Osteoblast (primary cell): ENCODE data around the gene COMMD1. TPM values are rescaled to one million over a fixed set of nuclear protein-coding genes. Genes with fewer than 3 reads are reported as not detected.

Experiments
- DNase-seq: peaks from one replicate; pipeline ENCODE4 v3.0.0; 2011; ENCODE audit warnings: low spot score, mixed read lengths; ENCODE audit not compliant: insufficient read length; ENCODE audit errors: missing footprints
- H2AFZ ChIP-seq: 2 replicates; pipeline ENCODE4 v1.6.0; 2011; ENCODE audit warnings: mild to moderate bottlenecking, low read length
- H3K27ac ChIP-seq: 2 replicates; pipeline ENCODE4 v1.5.1; 2011; ENCODE audit warnings: mild to moderate bottlenecking, low read depth, low read length, moderate library complexity
- H3K27me3 ChIP-seq: 2 replicates; pipeline ENCODE4 v1.6.0; 2012; ENCODE audit warnings: mild to moderate bottlenecking, control low read depth, inconsistent platforms, low read length, moderate library complexity; ENCODE audit not compliant: insufficient read depth
- H3K36me3 ChIP-seq: 2 replicates; pipeline ENCODE4 v1.5.1; 2011; ENCODE audit warnings: mild to moderate bottlenecking, low read length, control low read depth, moderate library complexity; ENCODE audit not compliant: insufficient read depth
- H3K4me1 ChIP-seq: 2 replicates; pipeline ENCODE4 v1.5.1; 2011; ENCODE audit warnings: mild to moderate bottlenecking, low read length, control low read depth, moderate library complexity; ENCODE audit not compliant: insufficient read depth
- H3K4me2 ChIP-seq: 2 replicates; pipeline ENCODE4 v1.6.0; 2011; ENCODE audit warnings: mild to moderate bottlenecking, low read length; ENCODE audit not compliant: insufficient read depth
- H3K4me3 ChIP-seq: fragments of 200-600 bp; sonication (generic); 3 replicates; pipeline ENCODE4 v1.5.1; 2012; ENCODE audit warnings: mild to moderate bottlenecking, low read length, inconsistent platforms; ENCODE audit not compliant: insufficient read depth
- H3K79me2 ChIP-seq: 2 replicates; pipeline ENCODE4 v1.6.0; 2012; ENCODE audit warnings: mild to moderate bottlenecking, low read length, control low read depth, inconsistent platforms; ENCODE audit not compliant: insufficient read depth
- H3K9me3 ChIP-seq: 2 replicates; pipeline ENCODE4 v1.5.1; 2011; ENCODE audit warnings: low read depth, low read length, control low read depth
- H4K20me1 ChIP-seq: 2 replicates; pipeline ENCODE4 v1.6.0; 2012; ENCODE audit warnings: mild to moderate bottlenecking, low read length, control low read depth; ENCODE audit not compliant: insufficient read depth
- total RNA-seq: library from RNA; depleted of rRNA; stranded (reverse); fragments of >200 nt; gene quantifications from 2 replicates; pipeline ENCODE4 v1.2.3, GENCODE V29; 2012
- TF ChIP-seq, protein P1 (sequence below): IDR thresholded peaks from 2 replicates; pipeline ENCODE4 v1.5.1; 2011; ENCODE audit warnings: mild to moderate bottlenecking, low read depth, low read length, moderate library complexity; ENCODE audit errors: extremely low read depth

COMMD1 gene
- total RNA-seq, 1 donor, result 51.8 TPM

DNA sequence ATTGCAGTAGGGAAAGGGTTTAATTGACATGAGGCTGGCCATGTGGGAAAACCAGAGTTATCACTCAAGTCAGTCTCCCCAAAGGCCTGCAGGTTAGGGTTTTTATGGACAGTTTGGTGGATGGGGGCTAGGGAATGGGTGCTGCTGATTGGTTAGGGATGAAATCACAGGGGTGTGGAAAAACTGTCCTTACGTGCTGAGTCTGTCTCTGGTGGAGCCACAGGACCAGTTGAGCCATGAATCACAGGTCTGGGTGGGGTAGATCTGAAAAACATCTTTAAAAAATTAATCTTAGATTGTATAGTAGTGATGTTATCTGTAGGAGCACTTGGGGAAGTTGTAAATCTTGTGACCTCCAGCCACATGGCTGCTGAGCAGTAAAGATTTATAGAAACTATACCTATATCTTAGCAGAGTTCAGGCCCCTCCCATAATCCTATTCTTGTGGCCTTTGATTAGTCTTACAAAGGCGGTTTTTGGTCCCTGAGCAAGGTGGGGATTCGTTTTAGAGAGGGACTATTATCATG is 139.6 kb downstream of the COMMD1 start:
- Histone ChIP-seq H2AFZ (no peak overlapping the region), H3K27ac (no peak overlapping the region), H4K20me1 (no peaks in the 10 kb centered on the region), H3K4me2 (no peak overlapping the region), H3K27me3 (no peaks in the 10 kb centered on the region), H3K4me3 (no peak overlapping the region), H3K9me3 (no peaks in the 10 kb centered on the region), H3K4me1 (no peaks in the 10 kb centered on the region), H3K36me3 (no peaks in the 10 kb centered on the region), H3K79me2 (no peaks in the 10 kb centered on the region)
- DNase-seq, result no peak
- TF ChIP-seq, protein P1, sequence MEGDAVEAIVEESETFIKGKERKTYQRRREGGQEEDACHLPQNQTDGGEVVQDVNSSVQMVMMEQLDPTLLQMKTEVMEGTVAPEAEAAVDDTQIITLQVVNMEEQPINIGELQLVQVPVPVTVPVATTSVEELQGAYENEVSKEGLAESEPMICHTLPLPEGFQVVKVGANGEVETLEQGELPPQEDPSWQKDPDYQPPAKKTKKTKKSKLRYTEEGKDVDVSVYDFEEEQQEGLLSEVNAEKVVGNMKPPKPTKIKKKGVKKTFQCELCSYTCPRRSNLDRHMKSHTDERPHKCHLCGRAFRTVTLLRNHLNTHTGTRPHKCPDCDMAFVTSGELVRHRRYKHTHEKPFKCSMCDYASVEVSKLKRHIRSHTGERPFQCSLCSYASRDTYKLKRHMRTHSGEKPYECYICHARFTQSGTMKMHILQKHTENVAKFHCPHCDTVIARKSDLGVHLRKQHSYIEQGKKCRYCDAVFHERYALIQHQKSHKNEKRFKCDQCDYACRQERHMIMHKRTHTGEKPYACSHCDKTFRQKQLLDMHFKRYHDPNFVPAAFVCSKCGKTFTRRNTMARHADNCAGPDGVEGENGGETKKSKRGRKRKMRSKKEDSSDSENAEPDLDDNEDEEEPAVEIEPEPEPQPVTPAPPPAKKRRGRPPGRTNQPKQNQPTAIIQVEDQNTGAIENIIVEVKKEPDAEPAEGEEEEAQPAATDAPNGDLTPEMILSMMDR, result no peak

DNA sequence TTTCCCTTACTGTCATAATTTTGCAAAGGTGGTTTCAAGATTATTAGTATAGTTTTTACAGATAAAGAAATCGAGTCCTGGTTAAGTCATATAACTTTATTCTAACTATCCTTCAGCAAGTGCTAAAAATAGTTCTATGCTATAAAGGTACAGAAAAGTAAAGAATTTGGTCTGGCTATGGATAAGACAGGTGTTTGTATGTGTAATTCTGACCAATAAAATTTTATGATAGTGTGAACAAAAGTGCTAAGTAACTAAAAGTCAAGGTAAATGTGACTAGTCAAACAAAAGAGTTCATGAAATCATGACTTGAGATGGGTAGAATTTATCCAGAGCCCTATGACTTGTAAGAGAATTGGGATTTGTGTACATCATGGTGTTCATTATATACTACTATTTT is 140.7 kb downstream of the COMMD1 start:
- no peak for DNase-seq
- Histone ChIP-seq H4K20me1 (no peaks in the 10 kb centered on the region), H3K4me3 (no peak overlapping the region), H3K79me2 (no peaks in the 10 kb centered on the region), H2AFZ (no peak overlapping the region), H3K27me3 (no peaks in the 10 kb centered on the region), H3K4me2 (no peak overlapping the region), H3K4me1 (no peaks in the 10 kb centered on the region), H3K36me3 (no peaks in the 10 kb centered on the region), H3K9me3 (no peaks in the 10 kb centered on the region), H3K27ac (no peak overlapping the region)
- TF ChIP-seq, protein P1, result no peak

DNA sequence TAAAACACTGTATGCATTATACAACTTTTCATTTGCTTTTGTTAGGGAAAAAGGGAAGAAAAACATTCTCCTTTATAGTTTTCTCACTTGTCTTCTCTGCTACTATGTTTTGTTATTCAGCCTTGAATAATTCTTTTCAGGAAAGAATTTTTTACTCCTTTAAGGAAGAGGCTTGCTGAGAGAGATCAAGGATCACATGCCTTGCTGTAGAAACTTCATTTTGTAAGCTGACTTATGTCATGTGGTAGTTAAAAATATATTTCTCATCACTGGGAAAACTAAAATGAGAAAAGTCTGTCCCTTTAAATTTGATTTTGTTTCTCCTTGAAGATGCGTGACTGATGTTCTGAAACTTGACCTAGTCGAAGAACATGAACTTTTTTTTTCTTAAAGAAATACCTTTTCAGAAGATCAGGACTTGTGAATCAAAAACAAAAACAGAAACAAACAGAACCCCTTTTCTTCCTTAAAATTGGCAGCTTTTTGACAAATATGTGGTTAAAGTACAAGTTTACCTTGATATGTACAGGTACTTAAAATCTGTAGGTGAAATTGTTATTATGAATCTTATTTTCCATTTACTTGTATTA is 145.1 kb downstream of the COMMD1 start:
- no peak for DNase-seq

More for the DNA sequence above, 145.1 kb downstream of the COMMD1 start:
- Histone ChIP-seq H3K36me3 (no peaks in the 10 kb centered on the region), H3K4me3 (no peak overlapping the region), H3K9me3 (no peaks in the 10 kb centered on the region), H3K27ac (no peak overlapping the region), H2AFZ (no peak overlapping the region), H3K79me2 (no peaks in the 10 kb centered on the region), H3K4me1 (no peaks in the 10 kb centered on the region), H3K4me2 (no peak overlapping the region), H4K20me1 (no peaks in the 10 kb centered on the region), H3K27me3 (no peaks in the 10 kb centered on the region)
- TF ChIP-seq, protein P1, result no peak
